Loucy (cell line): ENCODE measurements around the gene C6orf118.

Experiments used
- CTCF ChIP-seq: fragments of 200-600 bp; sonication (generic); conservative IDR thresholded peaks from 2 replicates; pipeline ENCODE4 v1.5.1; 2014; ENCODE audit warnings: mild to moderate bottlenecking, antibody characterized with exemption, low read length
- EZH2phosphoT487 ChIP-seq: fragments of 200-600 bp; IDR thresholded peaks from 2 replicates; pipeline ENCODE4 v1.6.1; 2018; ENCODE audit warnings: antibody characterized with exemption, mild to moderate bottlenecking, moderate library complexity, borderline replicate concordance

DNA sequence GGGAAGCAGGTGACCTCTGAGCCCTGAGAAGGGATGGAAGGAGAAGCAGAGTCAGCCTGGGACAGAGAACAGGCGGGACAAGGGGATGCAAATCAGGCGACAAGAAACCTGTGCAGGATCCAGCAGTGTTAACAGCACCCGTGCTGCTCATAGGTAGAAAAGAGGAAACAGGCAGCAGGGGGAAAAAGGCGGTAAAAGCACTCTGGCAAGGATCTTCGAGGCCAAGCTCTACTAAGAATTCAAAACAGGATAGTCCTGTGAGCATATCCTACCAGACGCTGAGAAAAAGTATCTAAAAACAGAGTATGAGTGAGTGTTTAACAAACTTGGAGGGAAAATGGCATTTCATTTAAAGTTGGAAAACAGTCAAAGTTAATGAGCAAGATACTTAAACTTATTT is 16.7 kb downstream of the C6orf118 start:
- TF ChIP-seq CTCF (no peak), EZH2phosphoT487 (no peak)
